Caco-2 (cell line): ENCODE results near the gene ABCA4. TPM values are rescaled to one million over a fixed set of nuclear protein-coding genes. Genes with fewer than 3 reads are reported as not detected.

Source experiments
- BruUV-seq: library from RNA; stranded (reverse); fragments of 400-500 nt; replicated peaks from 2 replicates; lab custom pipeline; 2021; lab: Mats Ljungman, UMichigan
- CTCF ChIA-PET: fragments of 300-600 bp; sonication (Branson Sonifier 250); formaldehyde crosslinking; loops from one replicate; lab custom pipeline; 2022; ENCODE audit warnings: antibody characterized with exemption; lab: Charles Lee
- POLR2A ChIA-PET: fragments of 300-600 bp; sonication (Branson Sonifier 250); formaldehyde crosslinking; loops from one replicate; lab custom pipeline; 2022; ENCODE audit warnings: antibody characterized with exemption; lab: Charles Lee
- DNase-seq, 2 experiments: peaks; one replicate each; pipeline versions ENCODE4 v3.0.0 to v3.0.0-alpha.2; 2020 to 2022
- H3K27me3 ChIP-seq: replicated peaks from 2 replicates; pipeline ENCODE4 v1.6.0; 2011; ENCODE audit warnings: low read length; ENCODE audit not compliant: control insufficient read depth, insufficient read depth
- H3K36me3 ChIP-seq: 2 replicates; pipeline ENCODE4 v1.5.1; 2011; ENCODE audit warnings: low read length; ENCODE audit not compliant: control insufficient read depth, insufficient read depth
- H3K4me1 ChIP-seq: fragments of 250-450 bp; sonication (Bioruptor Pico); 2 replicates; pipeline ENCODE4 v1.5.1; 2020; ENCODE audit warnings: mild to moderate bottlenecking
- H3K4me3 ChIP-seq: 2 replicates; pipeline ENCODE4 v1.5.1; 2011; ENCODE audit warnings: low read depth, mild to moderate bottlenecking, control low read depth, low read length
- H3K9me3 ChIP-seq: fragments of 250-450 bp; sonication (Bioruptor Pico); 2 replicates; pipeline ENCODE4 v1.5.1; 2020; ENCODE audit warnings: mild to moderate bottlenecking, moderate library complexity
- H3K27ac Mint-ChIP-seq: one replicate; pipeline ENCODE4 v1.8.0; 2022; ENCODE audit warnings: mixed read lengths; ENCODE audit not compliant: unreplicated experiment
- H3K27me3 Mint-ChIP-seq: one replicate; pipeline ENCODE4 v1.8.0; 2022; ENCODE audit warnings: mixed read lengths; ENCODE audit not compliant: insufficient read depth, unreplicated experiment
- H3K36me3 Mint-ChIP-seq: one replicate; pipeline ENCODE4 v1.8.0; 2022; ENCODE audit warnings: mild to moderate bottlenecking, mixed read lengths; ENCODE audit not compliant: insufficient read depth, unreplicated experiment
- H3K4me1 Mint-ChIP-seq: one replicate; pipeline ENCODE4 v1.8.0; 2022; ENCODE audit warnings: low read depth, mixed read lengths; ENCODE audit not compliant: unreplicated experiment
- H3K4me3 Mint-ChIP-seq: one replicate; pipeline ENCODE4 v1.8.0; 2022; ENCODE audit warnings: mild to moderate bottlenecking, moderate library complexity, mixed read lengths; ENCODE audit not compliant: unreplicated experiment
- H3K9me3 Mint-ChIP-seq: one replicate; pipeline ENCODE4 v1.8.0; 2022; ENCODE audit warnings: mixed read lengths; ENCODE audit not compliant: unreplicated experiment
- CTCF ChIP-seq, 2 experiments: fragments of 200-600 bp in 1 of 2; IDR thresholded peaks; 1 replicate in 1 of 2; 2 replicates in 1 of 2; pipeline versions ENCODE4 v1.5.1 to v1.8.0; 2011 to 2022; ENCODE audit warnings: antibody characterized with exemption in 1 of 2, control low read depth in 1 of 2, inconsistent platforms in 1 of 2, low read depth in 1 of 2, low read length in 1 of 2, mild to moderate bottlenecking in 1 of 2, moderate library complexity in 1 of 2; ENCODE audit not compliant: insufficient read depth in 1 of 2, severe bottlenecking in 1 of 2, unreplicated experiment in 1 of 2
- intact Hi-C: fragments of 100-400 bp; cut with micrococcal nuclease; formaldehyde crosslinking; loops from one replicate; pipeline ENCODE4 v1.10.0; 2022; ENCODE audit not compliant: unreplicated experiment
- total RNA-seq: library from RNA; stranded (reverse); gene quantifications from 2 replicates; pipeline ENCODE4 v1.2.3, GENCODE V29; 2022

Gene ABCA4
- total RNA-seq, 1 experiment from 2014 or later = 1.8 TPM

DNA sequence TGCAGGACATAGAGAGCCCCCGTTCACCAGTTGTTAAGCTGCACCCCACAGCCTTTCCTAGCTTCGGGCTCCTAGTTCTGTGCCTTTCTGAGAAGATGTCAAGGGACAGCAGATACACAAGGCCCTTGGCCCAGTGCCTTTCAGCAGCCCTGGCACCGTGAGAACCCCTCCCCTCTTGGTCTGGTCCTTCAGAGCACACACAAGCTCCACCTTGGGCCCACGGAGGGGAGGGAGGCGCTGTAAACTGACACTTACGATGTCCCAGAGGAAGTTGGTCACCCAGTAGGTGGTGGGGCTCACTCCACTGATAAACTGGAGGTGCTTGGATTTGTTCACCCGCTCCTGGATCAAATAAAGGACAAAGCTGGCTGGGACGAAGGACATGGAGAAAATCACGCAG, 101.6 kb downstream of the ABCA4 start:
- no peaks in the 10 kb centered on the region for H3K27me3 ChIP-seq
- intact Hi-C loops = no loop called here
- Mint-ChIP-seq H3K4me1 (no peaks in the 10 kb centered on the region), H3K27me3 (no peaks in the 10 kb centered on the region), H3K27ac (no peak overlapping the region), H3K36me3 (no peaks in the 10 kb centered on the region), H3K9me3 (no peaks in the 10 kb centered on the region), H3K4me3 (no peak overlapping the region)
- DNase-seq = no peak
- H3K9me3 ChIP-seq = no peaks in the 10 kb centered on the region
- POLR2A ChIA-PET = no interaction called here
- CTCF ChIA-PET = no interaction called here
- H3K4me1 ChIP-seq = peaks cover 6% of the 10 kb centered on the region; the same call in 1 of the 2 replicates
- H3K4me3 ChIP-seq = no peak overlapping the region
- no peaks in the 10 kb centered on the region for H3K36me3 ChIP-seq
- BruUV-seq = no TSS peak
- no peak for TF ChIP-seq CTCF (IDR thresholded peaks at IDR 0.05; ENCODE audit: insufficient read depth in 1 of 2, low read depth in 1 of 2, low read length in 1 of 2, severe bottlenecking in 1 of 2, unreplicated experiment in 1 of 2)

GRCh38 chr1:94017155-94017829, 103.7 kb downstream of the ABCA4 start:
- no peak for DNase-seq
- CTCF ChIA-PET = no interaction called here
- intact Hi-C loops = no loop called here

DNA sequence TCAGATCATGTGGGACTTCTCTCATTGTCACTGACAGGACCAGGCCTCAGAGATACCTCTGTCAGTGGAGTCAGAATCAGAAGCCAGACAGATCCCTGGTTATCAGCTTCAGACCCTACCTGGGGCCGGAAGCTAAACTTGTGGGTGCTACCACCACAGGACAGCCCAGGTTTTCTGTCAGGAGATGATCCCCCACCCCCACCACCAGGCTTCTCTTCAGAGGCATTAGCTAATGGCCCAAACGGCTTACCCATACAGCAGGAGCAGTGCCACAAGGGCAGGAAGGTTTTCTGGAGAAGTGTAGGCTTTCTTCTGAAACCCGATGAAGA, 105.5 kb downstream of the ABCA4 start:
- no peaks in the 10 kb centered on the region for H3K9me3 Mint-ChIP-seq

More at GRCh38 chr1:94017155-94017829, 103.7 kb downstream of the ABCA4 start:
- POLR2A ChIA-PET = no interaction called here
- Histone ChIP-seq H3K4me3 (no peak overlapping the region), H3K27me3 (no peaks in the 10 kb centered on the region), H3K9me3 (no peaks in the 10 kb centered on the region), H3K36me3 (no peaks in the 10 kb centered on the region), H3K4me1 (peaks cover 6% of the 10 kb centered on the region; the same call in 1 of the 2 replicates)
- no peak overlapping the region for H3K27ac Mint-ChIP-seq
- no peaks in the 10 kb centered on the region for H3K27me3 Mint-ChIP-seq
- no peaks in the 10 kb centered on the region for H3K9me3 Mint-ChIP-seq
- peaks cover 3% of the 10 kb centered on the region for H3K4me1 Mint-ChIP-seq
- no peaks in the 10 kb centered on the region for H3K36me3 Mint-ChIP-seq
- BruUV-seq = no TSS peak
- TF ChIP-seq CTCF (IDR thresholded peaks at IDR 0.05; ENCODE audit: insufficient read depth in 1 of 2, low read depth in 1 of 2, low read length in 1 of 2, severe bottlenecking in 1 of 2, unreplicated experiment in 1 of 2) = no peak
- no peak overlapping the region for H3K4me3 Mint-ChIP-seq

More for the DNA sequence above, 105.5 kb downstream of the ABCA4 start:
- CTCF ChIA-PET = no interaction called here
- Mint-ChIP-seq H3K27me3 (no peaks in the 10 kb centered on the region), H3K36me3 (no peaks in the 10 kb centered on the region), H3K4me1 (peaks cover 9% of the 10 kb centered on the region), H3K4me3 (no peak overlapping the region), H3K27ac (no peak overlapping the region)
- POLR2A ChIA-PET = no interaction called here
- Histone ChIP-seq H3K9me3 (no peaks in the 10 kb centered on the region), H3K4me1 (0 out of 2 replicates have a peak, but pooled peaks cover 1% of the 10 kb centered on the region), H3K4me3 (no peak overlapping the region), H3K27me3 (no peaks in the 10 kb centered on the region), H3K36me3 (no peaks in the 10 kb centered on the region)
- BruUV-seq = no TSS peak
- intact Hi-C loops = no loop called here
- DNase-seq = no peak
- TF ChIP-seq CTCF (IDR thresholded peaks at IDR 0.05; ENCODE audit: insufficient read depth in 1 of 2, low read depth in 1 of 2, low read length in 1 of 2, severe bottlenecking in 1 of 2, unreplicated experiment in 1 of 2) = no peak
